ENCODE data around the gene TSFM.

The TSFM gene

DNA sequence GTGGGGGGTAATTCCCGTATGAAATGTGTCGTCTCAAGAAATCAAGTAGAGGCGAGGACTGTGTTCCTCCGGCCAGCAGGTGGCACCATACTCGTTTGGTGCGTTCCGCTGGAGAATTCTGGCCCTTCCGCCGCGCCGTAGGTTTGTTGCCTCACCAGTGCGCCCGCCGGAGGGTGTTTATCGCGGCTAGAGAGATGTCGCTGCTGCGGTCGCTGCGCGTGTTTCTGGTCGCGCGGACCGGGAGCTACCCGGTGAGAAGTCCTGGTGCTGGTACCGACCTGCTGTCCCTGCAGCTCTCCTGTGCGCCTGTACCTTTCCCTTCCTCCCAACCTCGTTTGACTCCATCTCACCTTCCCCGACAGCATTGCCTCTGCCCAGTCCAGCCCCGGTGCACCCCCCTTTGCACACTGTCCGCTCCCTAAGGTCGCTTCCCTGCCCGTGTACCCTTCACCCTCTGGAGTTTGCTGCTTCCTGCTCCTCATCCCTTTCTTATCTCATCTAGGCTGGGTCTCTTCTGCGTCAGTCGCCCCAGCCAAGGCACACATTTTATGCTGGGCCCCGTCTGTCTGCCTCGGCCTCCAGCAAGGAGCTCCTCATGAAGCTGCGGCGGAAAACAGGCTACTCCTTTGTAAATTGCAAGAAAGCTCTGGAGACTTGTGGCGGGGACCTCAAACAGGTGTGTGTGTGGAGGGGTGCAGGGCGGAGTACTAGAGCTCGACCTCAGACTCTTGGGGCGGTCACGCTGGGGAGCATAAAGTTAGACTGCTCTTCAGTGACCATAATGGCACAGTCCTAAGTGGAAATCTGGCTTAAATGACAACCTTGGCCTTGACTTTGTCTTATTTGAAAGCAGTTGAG lies at the start of gene TSFM:
Gene TSFM, plus strand, starts transcription at position 180 of the 858 bp plus-strand sequence. Its CDS starts 15 bp downstream, at position 195.
- peak; percentile 97 for DNase-seq (ENCODE audit: low read depth)

DNA sequence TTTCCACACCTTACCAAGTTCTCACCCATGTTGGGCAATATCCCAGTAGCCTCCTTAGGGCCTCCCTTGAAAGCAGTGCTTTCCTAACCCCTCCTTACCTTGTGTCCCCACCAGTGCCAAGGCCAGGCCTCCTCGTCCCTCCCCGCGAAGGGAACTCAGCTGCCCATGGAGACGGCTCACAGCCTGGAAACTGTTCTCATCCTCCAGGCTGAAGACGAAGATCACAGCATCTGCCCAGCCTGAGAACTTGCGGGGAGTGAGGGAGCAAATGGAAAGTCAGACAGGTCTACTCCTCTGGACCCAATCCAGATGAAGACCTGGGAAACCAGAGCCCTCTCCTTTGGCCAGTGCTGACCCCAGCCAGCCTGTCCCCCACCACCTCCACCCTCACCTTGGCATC lies 48.7 kb upstream of the TSFM start:
- DNase-seq (ENCODE audit: low read depth) = no peak

DNA sequence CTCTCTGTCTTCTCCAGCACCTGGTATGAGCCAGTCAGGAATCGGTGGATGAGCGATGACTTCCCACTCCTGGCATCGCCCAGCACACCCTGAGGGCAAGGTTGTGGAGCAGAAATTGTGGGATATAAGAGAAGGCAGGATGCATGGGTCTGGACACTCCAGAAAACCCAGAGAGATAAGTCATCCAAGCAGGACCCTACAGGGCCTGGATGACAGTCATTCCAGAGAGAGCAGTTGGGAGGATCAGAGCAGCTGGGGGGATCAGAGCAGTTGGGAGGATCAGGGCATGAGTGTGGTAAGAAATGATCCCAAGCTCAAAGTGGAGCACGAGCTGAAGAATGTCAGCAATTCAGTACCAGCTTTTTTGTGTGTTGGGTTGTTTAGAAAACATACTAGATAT lies 48.0 kb upstream of the TSFM start:
- peak; percentile 44 for DNase-seq (ENCODE audit: low read depth)

DNA sequence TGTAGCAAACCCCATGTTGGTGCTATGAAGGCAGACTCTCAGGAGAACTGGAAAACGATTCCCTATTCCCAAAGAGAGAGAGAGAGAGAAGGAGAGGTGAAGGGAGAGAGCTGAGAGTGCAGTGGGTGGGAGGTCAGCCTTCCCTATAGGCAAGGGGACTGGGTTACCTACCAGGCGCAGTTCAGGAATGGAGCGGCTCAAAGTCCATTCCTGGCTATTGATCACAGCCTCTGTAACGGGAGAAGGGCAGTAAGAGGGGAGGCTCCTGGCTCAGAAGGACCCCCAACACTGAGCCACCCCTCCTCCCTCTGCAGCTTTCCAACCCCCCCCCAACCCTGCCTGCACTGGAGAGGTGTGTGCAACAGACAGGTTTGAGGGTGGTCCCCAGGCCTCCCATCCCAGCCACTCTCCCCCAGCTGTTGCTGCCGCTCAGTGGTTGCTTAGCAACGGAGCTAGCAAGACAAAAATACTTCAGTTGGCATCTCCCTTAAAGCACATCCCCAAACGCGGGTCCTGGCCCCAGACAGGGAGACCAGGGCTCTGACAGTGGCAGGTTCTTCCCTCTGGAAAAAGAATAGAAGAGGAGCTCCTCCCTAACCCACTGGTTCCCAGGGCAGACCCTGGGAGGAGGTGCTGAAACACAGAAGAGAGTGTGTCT lies 47.3 kb upstream of the TSFM start:
- peak; percentile 31 for DNase-seq (ENCODE audit: low read depth)

DNA sequence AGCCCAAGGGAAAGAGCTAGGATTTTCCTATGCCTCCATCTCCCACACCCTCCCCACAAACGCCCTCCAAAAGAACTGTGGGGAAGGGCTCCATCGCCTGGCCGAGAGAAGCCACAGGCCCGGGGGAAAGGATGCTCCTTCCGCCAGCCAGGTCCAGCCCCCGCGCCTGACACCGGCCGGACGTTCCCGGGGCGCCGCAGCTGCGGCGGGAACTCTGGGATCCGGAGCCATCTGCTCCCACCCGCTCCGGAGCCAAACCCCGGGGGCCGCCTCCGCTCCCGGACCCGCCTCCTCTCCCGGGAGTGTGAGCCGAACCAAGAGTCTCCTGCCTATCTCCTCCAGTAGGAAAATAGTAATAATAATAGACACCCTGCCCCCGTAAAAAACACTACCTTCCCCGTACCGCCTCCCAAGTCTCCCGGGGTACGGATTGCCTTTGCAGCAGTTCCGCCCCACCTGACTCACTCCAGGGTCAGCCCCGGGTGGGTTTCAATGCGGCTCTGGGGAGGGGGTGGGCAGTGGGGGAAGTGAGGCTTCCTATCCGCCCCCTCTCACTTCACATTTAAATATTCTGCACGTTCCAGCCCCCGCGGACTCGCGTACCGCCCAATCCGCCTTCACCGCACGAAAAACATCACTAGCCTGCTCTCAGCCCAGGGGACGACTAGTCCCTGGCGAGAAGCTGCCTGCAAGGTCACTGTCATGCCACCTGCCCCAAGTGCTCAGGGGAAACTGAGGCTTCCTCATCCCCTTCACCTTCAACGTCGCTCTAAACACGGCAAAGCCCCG lies 46.4 kb upstream of the TSFM start:
- peak; percentile 69 for DNase-seq (ENCODE audit: low read depth)

DNA sequence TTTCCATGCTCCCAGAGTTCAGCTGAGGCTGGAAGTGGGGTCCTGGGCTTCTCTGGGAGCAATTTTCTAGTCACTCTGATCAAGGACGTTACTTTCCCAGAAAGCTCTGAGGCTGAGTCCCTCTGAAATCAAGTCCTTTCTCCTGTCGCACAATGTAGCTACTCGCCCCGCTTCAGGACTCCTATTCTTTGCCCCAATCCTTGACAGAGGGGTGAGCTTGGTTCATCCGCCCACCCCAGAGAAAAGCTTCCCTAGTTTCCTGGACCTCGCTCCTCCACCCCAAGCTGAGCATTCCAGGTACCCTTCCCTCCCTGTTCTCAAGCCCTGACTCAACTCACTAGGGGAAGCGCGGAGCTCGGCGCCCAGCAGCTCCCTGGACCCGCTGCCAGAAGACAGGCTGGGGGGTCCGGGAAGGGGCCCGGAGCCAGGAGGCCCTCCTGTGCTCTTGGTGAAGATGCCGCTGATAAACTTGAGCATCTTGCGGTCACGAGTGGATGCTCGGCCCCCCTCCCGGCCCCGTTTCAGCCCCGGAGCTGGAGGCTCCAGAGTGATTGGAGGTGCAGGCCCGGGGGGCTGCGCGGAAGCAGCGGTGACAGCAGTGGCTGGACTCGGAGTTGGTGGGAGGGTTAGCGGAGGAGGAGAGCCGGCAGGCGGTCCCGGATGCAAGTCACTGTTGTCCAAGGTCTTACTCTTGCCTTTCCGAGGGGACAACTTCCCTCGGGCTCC lies 45.7 kb upstream of the TSFM start:
- DNase-seq (ENCODE audit: low read depth) = no peak

DNA sequence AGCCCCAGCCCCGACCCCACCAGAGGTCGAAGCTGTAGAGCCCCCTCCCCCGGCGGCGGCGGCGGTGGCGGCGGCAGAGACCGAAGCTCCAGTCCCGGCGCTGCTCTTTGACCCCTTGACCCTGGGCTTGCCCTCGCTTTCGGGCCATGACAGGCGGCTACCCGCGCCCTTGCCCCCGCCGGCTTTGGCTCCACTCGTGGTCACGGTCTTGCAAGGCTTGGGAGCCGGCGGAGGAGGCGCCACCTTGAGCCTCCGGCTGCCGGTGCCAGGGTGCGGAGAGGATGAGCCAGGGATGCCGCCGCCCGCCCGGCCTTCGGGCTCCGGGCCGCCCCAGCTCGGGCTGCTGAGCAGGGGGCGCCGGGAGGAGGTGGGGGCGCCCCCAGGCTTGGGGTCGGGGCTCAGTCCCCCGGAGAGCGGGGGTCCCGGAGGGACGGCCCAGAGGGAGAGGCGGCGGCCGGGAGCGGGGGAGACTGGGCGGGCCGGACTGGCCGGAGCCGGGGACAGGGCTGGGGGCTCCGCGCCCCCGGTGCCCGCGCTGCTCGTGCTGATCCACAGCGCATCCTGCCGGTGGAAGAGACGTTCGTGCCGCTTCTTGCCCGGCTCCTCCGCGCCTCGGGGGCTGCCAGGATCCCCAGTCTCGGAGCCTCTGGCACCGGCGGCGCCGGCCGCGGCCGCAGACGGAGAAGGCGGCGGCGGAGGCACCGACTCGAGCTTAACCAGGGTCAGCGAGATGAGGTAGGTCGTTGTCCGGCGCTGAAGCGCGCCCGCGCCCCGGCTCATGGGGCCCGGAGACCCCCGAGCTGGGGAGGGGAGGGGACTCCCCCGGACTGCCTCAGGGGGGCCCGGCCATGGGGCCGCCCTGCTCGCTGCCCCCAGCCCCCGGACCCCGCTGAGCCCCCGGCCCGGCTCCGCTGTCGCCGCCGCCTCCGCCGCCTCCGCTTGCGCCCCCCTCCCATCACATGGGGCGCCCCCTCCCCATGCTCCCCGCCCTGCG lies 44.8 kb upstream of the TSFM start:
- DNase-seq (ENCODE audit: low read depth) = peak; percentile 51

DNA sequence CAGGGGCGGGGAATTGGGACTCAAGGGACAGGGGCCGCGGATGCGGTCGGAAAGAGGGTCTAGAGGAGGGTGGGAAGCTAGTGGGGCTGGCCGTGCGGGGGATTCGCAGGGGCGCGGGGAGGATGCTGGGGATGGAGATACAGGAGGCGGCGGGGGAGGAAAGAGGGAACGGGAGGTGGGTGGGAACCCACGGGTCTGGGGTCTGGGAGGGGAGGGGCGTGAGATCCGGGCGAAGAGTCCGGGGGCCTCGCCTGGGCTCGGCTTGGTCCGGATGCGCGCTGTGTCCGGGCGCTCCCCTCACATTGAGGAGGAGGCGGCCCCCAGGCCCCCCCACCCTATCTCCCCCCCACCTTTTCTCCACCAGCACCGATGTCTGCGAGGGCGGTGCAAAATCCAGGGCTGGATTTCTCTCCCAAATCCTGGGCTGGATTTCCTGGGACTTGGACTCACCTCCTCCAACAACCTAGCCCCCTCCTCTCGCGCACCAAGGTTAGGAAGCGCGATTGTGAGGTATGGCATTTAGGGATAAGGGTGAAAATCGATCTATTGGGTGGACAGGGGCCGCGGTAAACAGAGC lies 43.8 kb upstream of the TSFM start, which contains the start of gene AGAP2:
Gene AGAP2, minus strand, starts transcription at position 82 of the 577 bp plus-strand sequence. CDS start 496 bp downstream, outside the sequence.
- DNase-seq (ENCODE audit: low read depth) = no peak

DNA sequence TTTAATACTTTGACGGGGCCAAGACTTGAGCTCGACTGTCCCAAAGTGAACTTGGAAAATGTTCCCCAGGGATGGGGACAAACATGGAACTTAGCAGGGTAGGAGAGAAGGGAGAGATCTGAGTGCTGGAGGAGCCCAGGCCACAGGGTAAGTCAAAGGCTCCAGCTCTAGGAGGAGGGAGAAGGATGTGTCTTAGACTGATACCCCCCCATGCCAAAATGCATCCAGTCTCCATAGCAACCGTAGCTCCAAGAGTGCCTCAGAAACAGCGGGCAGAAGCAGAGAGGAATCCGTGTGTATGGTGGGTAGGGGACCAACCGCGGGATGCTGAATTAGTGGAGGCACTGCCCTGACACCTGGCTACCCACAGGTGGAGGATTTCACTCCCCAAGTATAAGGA lies 43.2 kb upstream of the TSFM start:
- no peak for DNase-seq (ENCODE audit: low read depth)

DNA sequence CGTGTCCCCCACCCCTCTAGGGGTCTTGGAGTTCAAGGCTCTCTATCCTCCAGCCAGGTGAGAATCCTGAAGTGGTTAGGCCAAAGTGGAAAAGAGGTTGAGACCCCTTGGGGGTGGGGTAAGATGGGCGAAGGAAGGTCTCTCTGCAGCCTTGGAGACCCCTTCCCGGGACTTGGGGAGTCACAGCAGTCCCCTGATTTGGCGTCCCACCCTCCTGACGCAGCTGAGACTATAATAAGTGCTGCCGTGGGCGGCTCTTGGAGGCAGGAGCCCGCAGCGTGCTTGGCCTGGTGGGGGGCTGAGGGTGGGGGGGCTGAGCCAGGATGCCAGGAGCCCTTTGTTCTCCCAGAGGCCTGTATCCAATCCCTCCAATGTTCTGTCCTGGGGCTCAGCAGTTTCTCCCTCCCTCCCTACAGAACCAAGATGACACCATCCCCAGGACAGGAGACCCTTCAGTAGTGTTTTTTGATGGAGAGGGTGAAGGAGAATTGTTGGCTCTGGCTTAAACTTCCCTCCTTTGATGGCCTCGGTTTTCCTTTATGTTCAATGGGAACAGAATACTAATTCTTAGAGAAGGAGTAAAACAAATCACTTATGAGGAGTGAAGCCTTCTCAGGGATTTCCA lies 42.6 kb upstream of the TSFM start:
- DNase-seq (ENCODE audit: low read depth) = no peak

DNA sequence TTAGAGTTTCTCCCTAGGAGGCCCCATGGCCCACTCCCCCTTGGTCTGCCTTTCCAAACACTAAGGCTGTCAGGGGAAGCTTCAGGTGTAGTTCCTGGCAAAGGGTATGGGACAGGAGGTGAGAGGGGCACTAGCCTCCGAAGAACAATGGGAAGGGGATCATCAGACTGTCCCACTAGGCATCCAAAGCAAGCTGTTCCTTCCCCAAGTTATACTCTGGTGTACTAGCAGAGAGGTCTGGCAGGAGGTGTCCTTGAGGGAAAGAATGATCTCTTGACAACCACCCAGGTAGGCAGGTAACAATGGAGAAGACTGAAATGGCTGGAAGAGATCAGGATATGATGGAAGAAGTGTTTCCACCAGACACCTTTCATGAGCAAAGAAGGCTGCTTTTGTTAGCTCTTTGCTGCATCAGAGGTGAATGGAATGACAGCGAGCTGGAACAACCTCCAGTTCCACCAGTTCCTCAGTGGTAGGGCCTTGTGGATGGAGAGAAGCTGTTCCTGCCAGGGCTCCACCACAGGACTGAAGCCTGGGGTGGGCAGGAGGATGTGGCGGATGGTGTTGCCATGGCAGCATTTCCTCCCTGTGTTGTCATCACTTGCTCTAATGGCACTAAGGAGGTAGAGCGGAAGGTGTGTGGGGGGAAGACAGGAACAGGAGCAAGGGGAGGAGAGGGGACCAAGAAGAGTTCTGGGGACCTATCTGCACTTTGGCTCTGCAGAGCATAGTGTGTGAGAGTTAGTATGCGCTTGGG lies 41.8 kb upstream of the TSFM start:
- no peak for DNase-seq (ENCODE audit: low read depth)

DNA sequence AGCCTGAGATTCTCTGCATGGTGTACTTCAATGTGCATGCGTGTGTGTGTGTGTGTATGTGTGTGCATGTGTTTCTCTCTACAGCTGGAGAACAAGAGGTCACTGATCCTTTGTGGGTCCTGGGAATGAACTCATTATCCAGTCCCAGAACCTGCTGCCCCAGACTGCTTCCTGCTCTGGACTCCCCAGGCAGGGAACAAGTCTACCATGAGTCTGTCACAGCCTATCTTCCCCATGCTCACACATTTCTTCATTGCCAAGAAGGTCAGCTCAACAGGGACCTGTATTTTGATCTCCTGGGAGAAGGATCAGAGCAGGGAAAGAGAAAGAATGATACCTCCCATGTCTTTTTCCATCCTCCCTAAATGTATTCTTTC lies 41.2 kb upstream of the TSFM start:
- DNase-seq (ENCODE audit: low read depth) = no peak

DNA sequence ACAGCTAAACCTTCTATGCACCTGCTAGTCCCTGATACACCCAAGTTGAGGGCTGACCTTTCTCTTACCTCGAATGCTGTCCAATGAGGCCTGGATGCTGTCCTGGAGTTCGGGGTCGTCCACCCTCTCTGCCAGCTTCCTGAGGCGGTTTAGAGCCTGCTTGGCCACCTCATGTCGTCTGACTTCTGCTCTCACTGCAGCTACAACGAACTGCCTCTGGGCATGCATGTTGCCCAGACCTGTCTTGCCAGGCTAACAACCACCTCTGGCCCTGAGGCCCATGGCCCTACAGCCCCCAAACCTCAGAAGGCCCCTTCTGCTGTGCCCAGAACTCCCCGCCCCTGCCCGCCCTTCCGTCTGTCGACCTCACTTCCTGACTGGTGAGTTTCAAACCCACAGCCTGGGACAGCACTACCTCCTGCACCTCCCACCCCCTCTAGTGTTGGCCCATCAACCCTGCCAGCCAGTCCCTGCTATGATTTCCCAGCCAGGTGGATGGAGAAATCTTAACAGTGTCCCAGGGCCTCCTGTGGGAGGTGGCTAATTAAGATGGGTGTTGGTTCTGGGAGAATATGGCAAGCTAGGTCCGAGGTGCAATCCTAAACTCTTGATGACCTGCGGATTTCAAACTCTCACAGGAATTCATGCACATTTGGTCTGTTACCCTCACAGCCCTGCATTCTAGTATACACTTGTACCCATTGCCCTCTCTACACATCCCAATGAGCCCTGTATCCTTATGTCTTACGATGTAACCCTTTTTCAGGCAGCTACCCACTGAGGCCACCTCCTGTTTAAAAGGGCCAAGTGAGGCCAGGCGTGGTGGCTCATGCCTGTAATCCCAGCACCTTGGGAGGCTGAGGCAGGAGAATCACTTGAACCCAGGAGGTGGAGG lies 40.5 kb upstream of the TSFM start:
- DNase-seq (ENCODE audit: low read depth) = no peak

DNA sequence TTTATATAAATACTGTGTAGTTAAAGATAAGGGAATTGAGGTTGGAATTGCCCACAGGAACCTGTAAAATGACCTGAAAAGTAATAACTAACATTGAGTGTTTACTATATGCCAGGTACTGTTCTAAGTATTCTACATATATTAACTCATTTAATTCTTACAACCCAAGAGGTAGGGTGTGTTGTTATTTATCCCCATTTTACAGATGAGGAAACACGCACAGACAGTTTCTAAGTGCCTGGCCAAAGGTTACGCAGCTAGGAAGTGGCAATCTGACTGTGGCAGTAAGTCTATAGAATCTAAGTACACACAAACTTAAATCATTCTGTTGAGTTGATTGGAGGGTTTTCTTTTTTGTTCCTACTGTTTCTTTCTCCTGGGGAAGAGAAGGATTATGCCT lies 38.8 kb upstream of the TSFM start:
- DNase-seq (ENCODE audit: low read depth) = no peak

DNA sequence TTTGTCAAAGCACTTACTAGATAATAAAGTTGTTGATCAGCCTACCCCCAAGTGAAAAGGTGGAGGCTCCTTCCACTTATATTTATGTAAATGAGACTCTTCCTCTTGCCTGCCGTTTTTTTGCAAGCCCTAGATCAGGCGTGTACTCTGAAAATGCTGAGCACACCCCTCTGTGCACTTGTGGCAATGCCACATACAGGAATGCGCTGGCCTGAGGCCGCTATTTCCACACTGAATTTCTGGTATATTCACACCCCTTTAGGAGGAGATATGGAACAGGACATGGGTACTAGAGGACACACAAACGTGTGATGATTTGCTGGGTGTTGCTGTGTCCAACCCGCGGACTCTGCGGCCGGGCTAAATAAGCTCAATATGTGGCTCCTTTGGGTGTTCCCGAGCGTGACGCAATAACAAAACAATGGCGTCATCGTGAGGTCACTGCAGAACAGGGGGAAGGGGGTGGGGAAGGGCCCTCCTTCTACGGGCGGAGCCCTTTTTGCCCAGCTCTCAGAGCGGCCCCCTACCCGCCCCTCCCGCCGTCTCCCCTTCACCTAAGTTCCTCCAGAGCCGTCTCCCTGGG lies 38.3 kb upstream of the TSFM start:
- DNase-seq (ENCODE audit: low read depth) = no peak

DNA sequence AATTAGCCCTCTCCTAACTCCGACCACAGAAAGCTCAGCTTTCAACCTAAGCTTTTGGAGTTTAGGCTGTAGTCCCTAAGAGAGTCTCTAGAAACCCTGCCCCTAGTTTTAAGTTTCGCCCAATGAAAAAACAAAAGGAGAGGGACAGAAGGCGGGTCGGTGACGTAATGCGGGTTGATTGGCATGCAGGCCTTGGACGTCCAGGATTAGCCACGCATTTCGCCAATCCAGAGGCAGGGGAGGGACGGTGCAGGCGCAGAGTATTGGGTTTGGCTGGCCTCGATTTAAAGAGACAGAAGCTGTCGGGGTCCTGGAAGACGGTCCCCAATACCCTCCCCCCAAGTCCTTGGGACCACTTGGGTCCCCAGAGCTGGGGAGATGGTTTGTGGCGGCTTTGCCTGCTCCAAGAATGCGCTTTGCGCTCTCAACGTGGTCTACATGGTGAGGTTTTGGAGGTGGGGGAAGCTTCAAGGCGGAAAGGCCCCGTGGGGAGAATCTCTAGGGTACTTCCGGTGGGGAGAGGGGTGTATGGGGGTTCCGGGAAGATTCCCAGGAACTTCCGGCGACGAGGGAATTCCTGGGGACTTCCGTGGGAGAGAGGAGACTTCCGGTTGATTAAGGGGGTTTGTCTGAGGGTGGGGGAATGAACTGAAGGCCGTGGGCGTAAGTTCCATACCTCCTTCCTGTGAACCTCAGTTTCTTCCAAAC lies 37.7 kb upstream of the TSFM start, which contains the start of gene TSPAN31:
Gene TSPAN31, plus strand, starts transcription at position 263 of the 708 bp plus-strand sequence. Its CDS starts 116 bp downstream, at position 379.
- DNase-seq (ENCODE audit: low read depth) = peak; percentile 98

DNA sequence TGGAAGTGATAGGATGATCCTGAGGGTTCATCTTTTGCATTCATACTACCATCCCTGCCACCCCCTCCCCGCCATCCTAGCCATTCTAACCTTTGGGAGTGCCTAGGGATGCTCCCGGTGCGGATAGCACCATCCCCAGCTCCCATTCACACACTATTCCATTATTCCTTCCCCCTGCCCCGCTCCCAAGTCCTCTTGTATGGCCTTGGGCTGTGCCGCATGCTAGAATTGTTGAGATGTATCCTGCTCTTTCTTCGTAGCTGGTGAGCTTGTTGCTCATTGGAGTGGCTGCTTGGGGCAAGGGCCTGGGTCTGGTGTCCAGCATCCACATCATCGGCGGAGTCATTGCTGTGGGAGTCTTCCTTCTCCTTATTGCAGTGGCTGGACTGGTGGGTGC lies 37.1 kb upstream of the TSFM start:
- peak; percentile 27 for DNase-seq (ENCODE audit: low read depth)

Data from ELR (cell line).